HFF-Myc (cell line): ENCODE data around the gene OTUB1.

Experiments
- DNase-seq: peaks from one replicate; pipeline ENCODE4 v3.0.0-alpha.2; 2011; ENCODE audit warnings: low read depth; ENCODE audit errors: extremely low read depth
- H3K4me3 ChIP-seq: replicated peaks from 2 replicates; pipeline ENCODE4 v1.5.1; 2011; ENCODE audit warnings: low read depth, mild to moderate bottlenecking, control low read depth, low read length
- TF ChIP-seq, protein P1 (sequence below): IDR thresholded peaks from 2 replicates; pipeline ENCODE4 v1.5.1; 2012; ENCODE audit warnings: mild to moderate bottlenecking, low read depth, low read length, control low read depth; ENCODE audit errors: missing control alignments

OTUB1 gene

DNA sequence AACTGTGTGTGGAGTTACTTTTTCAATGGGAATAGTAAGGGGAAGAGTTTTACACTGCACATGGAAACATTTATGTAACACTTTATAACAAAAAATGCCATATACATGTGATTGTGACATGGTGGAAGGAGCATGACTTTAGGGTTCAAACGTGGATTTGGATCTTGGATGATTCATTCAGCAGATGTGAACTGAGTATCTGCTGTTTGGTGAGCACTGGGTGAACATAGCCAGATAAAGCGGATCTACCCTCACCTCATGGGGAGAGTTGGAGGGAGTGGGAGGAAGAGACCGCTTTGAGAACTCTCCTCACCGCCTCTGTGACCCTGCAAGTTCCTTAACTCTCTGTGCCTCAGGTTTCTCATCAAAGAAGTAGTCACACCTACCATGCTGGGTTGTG, 44.3 kb upstream of the OTUB1 start:
- DNase-seq = no peak
- no peak overlapping the region for H3K4me3 ChIP-seq
- TF ChIP-seq, protein P1, sequence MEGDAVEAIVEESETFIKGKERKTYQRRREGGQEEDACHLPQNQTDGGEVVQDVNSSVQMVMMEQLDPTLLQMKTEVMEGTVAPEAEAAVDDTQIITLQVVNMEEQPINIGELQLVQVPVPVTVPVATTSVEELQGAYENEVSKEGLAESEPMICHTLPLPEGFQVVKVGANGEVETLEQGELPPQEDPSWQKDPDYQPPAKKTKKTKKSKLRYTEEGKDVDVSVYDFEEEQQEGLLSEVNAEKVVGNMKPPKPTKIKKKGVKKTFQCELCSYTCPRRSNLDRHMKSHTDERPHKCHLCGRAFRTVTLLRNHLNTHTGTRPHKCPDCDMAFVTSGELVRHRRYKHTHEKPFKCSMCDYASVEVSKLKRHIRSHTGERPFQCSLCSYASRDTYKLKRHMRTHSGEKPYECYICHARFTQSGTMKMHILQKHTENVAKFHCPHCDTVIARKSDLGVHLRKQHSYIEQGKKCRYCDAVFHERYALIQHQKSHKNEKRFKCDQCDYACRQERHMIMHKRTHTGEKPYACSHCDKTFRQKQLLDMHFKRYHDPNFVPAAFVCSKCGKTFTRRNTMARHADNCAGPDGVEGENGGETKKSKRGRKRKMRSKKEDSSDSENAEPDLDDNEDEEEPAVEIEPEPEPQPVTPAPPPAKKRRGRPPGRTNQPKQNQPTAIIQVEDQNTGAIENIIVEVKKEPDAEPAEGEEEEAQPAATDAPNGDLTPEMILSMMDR = no peak

DNA sequence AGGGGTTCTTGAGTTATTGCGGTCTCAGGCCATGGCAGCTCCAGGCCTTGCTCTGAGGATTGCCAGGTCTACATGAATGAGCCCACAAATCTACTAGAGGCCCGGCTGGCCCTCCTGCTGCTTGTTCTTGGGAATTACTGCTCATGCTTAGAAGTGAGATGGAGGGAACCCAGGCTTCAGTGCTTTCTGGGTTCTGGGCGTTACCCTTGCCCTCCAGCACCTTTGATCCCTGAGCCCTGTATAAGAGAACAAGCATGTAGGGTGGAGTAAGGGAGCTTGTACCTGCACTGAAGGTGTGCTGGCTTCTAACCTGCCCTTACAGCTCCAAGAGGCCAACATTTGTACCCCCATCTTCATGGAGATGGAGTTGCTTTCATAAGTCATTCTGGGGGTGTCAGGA, 43.4 kb upstream of the OTUB1 start:
- TF ChIP-seq, protein P1 = no peak
- DNase-seq = no peak
- no peak overlapping the region for H3K4me3 ChIP-seq

DNA sequence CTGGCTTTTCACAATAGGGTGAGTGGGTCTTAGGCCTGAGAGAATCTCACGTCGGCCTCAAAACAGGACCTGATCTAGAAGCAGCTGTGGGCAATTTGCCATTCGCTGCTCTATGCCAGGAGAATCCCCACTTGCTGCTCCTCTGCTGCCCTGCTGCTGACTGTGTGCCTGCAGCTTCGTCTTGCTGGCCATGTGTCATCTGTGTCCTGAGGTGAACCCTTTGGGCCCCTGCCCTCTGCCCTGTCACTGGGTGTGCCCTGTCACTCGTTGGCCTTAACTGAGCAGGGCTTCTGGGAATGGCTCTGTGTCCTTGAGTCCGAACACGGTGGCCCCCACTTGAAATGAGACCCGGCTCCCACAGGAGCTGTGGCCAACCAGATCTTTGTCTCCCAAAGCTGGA, 41.3 kb upstream of the OTUB1 start:
- DNase-seq = no peak
- TF ChIP-seq, protein P1 = no peak
- H3K4me3 ChIP-seq = no peak overlapping the region

DNA sequence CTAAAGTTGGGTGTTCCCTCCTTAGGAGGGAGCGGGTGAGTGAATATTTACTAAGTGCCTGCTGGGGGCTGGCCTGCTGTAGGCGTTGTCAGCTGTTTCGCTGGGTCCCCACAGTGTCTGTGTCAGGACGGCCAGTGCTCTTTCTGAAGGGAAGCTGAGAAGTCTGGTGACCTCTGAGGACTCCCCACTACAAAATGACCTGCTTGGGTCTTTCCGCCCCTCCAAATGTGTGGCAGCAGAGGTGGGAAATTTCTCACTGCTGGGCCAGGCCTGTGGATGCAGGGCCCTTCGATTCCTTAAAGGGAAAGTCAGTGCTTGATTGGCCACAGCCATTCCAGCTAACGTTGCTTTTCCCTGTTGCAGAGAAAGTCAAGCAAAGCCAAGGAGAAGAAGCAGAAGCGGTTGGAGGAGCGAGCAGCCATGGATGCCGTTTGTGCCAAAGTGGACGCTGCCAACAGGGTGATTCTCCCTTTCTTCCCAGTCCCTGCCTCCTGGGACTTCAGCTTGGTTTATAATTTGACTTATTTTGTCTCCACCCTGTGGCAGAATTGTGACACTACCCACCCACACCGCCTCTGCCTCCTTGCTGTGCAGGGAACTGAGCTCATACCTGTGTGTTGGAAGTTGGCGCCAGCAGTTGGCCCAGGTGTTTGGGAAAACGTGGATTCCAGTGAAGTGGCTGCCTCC, 40.6 kb upstream of the OTUB1 start:
- no peak overlapping the region for H3K4me3 ChIP-seq
- peak; percentile 36 for DNase-seq
- TF ChIP-seq, protein P1 = peak; percentile 64

DNA sequence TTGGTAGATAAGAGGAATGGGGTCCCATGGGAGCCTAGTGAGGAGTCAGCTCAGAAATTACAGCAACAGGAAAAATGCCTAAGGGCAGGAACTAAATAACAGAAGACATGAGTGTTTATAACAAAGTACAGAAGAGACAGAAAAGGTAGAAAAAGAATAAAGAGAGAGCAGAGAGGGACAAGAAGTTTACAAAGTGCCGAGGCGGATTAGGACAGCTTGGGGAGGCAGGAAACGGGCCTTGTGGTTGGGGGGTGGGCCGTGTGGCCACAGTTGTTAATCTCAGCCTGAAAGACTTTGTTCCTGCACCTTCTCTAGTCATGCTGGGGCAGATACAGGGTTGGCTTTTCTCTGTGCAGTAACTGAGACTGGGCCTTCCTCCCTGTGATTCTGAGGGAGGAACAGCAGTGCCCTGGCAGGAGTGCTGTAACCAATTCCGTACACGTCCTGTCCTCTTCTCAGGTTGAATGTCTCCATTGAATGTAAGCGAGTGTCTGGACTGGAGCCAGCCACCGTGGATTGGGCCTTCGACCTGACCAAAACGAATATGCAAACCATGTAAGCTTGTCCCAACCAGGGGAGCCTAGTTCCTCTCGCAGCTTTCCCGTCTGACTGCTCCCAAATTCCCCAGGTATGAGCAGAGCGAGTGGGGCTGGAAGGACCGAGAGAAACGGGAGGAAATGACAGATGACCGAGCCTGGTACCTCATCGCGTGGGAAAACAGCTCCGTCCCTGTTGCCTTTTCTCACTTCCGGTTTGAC, 34.3 kb upstream of the OTUB1 start:
- no peak overlapping the region for H3K4me3 ChIP-seq
- TF ChIP-seq, protein P1 = no peak
- no peak for DNase-seq

DNA sequence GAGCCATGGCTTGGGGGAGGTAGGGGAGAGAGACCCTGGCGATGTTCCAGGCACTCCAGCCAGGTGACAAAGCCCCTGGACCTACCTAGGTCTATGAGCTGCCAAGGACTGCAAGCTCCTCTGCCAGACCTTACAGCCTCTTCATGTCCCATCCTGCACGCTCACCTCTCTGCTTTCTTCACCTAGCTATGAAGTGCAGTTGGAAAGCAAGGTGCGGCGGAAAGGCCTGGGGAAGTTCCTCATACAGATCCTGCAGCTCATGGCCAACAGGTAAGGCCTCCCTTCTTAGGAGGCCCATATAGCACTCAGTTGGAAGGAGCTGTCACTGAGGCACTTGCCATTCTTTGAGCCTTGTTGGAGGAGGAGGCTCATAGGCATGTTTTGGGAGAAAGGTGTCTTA, 33.7 kb upstream of the OTUB1 start:
- DNase-seq = no peak
- no peak overlapping the region for H3K4me3 ChIP-seq
- TF ChIP-seq, protein P1 = no peak
